NCI-H69 (cell line): ENCODE measurements around the gene KLF3.

Experiments used
- DNase-seq: peaks from one replicate; lab custom pipeline; 2025; lab: John Stamatoyannopoulos, UW

The KLF3 gene

GRCh38 chr4:38695809-38696208 lies 31.8 kb downstream of the KLF3 start:
- DNase-seq, result no peak

DNA sequence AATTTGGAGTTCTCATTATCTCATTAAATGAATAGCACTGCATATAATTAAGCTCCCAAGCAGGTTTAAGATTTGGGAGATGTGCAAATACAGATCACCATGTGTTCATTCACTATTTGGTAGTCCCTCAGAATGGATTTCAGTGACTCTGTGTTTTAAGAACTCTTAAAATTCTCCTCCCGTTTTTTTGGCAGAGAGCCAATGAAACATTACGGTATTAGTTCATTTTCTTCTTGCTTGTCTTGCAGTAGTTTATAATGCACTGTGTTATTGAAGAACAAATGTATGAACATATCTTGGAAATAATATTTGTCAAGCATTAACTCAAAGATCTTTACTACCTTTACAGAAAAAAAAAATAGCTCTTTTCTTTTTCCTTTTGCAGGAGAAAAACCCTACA lies 32.7 kb downstream of the KLF3 start:
- no peak for DNase-seq

- no peak for DNase-seq
Observed at GRCh38 chr4:38698176-38698575, 34.2 kb downstream of the KLF3 start.

- DNase-seq, result no peak
Observed at GRCh38 chr4:38699112-38699511, 35.1 kb downstream of the KLF3 start.

DNA sequence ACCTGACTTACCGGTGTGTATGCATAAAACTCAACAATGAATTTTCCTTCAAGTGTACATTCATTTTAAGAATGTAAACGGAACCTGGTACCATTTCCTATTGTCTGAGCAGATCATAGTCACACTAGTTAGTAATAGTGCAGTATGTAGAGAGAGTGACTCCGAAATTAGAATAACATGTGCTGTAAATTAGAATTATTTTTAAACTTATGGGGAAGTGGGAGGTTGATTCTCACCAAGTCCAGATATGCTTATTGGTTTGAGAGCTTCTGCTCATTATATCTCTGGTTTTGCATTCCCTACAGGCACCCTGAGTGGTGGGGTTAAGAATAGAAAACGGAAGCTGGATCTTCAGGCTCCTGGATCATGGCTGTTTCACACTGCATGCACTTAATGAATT lies 39.6 kb downstream of the KLF3 start:
- DNase-seq, result no peak

GRCh38 chr4:38704622-38705154 lies 40.7 kb downstream of the KLF3 start:
- DNase-seq, result no peak

- no peak for DNase-seq
Observed at GRCh38 chr4:38706301-38706700, 42.3 kb downstream of the KLF3 start.

DNA sequence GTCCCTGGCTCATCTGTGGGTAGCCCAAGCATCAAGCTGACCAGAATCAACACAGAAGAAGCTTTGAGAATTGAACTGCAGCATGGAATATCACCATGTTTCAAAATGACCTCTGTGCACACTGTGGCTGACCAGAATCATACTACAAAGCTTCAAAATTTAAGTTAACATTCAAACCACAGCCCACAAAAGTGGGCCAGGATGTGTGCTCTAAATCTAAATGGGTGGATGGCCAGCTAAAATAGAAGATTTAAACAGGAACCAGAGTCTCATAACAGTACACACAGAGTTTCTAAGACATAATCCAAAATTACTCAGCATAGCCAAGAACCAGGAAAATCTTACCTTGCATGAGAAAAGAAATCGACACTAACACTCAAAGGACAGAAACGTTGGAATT lies 46.1 kb downstream of the KLF3 start:
- DNase-seq, result no peak

GRCh38 chr4:38711066-38711465 lies 47.1 kb downstream of the KLF3 start:
- DNase-seq, result no peak

- DNase-seq, result no peak
Observed at GRCh38 chr4:38715050-38715449, 51.1 kb downstream of the KLF3 start.

DNA sequence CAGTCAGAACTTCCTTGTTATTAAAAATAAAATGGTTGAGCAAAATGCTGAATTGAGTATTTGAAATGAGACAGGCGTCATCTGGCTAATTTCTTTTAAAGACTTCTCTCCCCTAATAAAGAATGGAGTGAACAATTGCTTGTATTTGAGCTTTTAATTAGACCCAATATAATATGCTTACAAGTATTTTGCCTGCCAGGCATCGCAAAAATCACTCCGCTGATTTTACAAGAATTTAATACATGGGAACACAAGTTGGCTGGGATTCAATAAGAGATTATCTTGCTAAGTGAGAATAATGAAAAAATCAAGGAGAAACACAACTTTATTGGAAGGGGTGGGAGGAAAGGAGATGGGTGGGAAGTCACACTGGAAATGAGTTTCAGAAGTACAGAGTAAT lies 52.3 kb downstream of the KLF3 start:
- DNase-seq, result no peak

- no peak for DNase-seq
Observed at GRCh38 chr4:38717604-38718003, 53.6 kb downstream of the KLF3 start.

DNA sequence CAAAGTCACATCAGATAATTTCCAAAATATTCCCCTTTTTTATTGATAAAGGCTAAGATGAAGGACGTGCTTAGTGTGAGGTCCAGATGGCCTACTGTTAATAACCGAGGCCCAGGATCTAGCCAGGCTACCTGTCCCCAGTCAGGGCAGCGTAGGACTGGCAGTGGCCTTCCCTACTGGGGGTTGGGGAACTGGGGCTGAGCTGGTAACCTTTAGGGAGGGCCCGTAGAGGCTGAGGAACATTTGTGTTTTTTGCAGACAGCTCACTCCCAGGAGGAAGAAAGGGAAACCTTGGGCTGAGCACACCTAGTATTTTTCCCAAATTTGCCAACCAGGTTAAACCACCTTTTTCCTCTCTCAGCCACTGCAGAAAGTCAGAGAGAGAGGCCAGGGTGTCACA lies 59.1 kb downstream of the KLF3 start:
- DNase-seq, result no peak

DNA sequence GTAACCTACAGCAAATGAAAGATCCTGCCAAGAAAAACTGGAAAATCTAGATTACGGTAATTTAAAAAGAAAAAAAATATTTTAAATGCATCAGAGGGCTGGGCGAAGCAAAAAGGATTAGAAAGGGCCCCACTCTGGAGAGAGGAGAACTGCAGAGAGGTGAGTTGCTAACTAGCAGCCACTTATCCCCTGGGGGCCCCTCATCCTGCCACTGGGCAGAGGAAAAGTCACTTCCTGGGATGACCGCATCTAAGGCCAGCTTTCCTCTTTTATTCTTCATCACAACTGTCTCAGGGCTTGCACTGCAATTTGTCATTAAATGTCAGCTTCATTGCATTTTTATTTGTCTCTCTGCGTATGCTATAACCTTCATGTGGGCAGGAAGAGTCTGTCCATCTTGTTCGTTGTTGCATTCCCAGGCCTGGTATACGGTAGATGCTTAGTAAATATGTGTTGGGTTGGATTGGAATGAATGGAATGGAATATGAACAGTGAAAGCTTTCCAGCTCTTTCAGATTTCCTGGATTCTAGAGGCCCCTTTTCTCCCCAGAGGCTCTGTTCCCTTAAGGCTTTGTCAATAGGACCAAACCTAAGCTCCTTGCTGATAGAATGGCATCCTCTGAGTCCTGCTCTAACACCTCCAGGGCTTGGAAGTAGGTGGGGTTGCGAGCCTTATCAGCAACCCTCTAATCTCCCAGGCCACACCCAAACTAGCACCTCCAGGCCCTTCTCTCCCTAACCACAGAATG lies 59.9 kb downstream of the KLF3 start:
- no peak for DNase-seq

DNA sequence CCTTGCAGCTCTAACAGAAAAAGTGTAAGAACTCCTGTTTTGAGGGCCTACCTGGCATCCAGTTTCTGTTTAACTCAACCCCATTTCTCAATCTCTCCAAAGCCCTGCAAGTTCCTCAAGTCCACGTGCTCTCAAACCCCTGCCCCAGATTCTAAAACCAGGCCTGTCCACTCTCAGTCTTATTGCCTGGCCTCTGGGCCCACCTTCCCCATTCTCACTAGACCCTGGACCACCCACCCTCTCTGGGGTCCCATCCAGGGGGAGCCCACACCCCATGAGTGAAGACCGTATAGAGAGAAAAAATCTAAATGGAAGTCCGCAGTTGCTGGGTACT lies 60.4 kb downstream of the KLF3 start:
- no peak for DNase-seq

- peak; percentile 82 for DNase-seq
Observed at GRCh38 chr4:38728631-38729141, 64.7 kb downstream of the KLF3 start.

DNA sequence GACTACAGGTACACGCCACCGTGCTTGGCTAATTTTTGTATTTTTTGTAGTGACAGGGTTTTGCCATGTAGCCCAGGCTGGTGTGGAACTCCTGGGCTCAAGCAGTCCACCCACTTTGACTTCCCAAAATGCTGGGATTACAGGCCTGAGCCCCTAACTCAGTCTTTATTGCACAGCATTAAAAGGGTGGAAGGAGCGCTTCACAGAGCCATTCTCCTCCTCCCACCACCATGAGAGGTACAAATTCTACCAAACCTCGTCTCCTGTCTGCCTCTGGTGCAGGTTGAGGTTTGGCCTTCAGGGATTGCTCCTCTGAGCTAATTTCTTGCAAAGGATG lies 66.5 kb downstream of the KLF3 start:
- DNase-seq, result no peak

DNA sequence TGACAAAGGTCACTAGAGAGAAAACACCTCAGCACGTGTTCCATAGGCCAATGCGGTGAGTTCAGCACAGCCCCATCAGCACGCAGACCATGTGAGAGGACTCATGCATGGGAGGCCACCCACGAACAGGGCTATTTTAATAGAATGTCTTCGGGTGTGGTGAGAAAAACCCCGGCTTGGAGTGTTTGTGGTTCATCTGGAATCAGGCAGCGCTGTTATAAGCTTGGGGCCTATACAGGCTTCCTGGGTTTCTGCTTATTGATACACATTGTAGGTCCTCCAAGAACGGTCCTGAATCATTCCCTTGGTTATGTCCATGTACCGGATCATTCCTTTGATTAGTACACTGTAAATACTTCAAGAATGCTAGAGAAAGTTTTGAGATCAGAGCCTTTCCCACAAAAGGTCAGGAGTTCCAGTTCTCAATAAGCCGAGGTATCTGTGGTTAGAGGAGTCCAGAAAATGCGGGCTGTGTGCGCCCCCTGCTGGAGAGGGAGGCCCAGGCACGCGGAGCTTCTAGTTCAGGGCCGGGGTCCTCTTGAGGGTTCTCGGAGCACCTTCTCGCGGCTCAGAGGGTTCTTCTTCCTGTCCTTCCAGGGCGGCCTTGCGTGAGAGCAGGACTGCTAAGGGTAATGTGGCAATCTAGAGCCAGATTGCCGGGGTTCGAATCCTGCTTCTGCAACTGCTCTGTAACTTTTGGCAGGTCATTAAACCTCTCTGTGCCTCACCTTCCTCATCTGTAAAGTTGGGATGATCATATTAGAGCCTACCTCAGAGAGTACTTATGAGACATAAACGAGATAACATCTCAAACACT lies 67.0 kb downstream of the KLF3 start:
- DNase-seq, result peak; percentile 72

DNA sequence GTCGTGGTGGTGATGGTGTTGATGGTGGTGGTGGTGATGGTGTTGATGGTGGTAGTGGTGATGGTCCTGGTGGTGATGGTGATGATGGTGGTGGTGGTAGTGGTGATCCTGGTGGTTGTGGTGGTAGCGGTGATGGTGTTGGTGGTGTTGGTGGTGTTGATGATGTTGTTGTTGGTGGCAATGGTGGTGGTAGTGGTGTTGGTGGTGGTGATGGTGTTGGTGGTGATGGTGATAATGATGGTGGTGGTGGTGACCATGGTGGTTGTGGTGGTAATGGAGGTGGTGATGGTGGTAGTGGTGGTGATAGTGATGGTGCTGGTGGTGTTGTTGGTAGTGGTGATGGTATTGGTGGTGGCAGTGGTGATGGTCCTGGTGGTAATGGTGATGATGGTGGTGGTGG lies 69.7 kb downstream of the KLF3 start:
- no peak for DNase-seq

- DNase-seq, result no peak
Observed at GRCh38 chr4:38734446-38734845, 70.4 kb downstream of the KLF3 start.

GRCh38 chr4:38734911-38735310 lies 70.9 kb downstream of the KLF3 start:
- no peak for DNase-seq

DNA sequence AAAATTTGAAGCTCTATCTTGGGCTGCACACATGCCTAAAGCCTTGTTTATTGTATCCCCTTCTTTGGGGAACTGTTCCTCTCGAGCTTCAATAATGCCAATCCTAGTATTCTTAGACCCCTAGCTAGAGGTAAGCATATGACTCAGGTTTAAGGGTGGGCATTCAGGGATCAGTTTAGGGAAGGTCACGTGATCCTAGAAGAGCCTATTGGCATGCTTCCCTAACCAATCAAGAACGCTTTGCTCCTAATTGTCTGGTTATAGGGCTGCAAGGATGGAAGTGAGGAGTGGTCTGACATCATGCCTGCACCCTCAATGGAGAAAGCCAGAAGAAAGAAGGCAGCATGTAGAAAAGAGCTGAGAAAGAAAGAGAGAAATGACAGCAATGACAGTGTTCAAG lies 71.9 kb downstream of the KLF3 start:
- no peak for DNase-seq
